ENCODE data around the gene CARS2.

DNA sequence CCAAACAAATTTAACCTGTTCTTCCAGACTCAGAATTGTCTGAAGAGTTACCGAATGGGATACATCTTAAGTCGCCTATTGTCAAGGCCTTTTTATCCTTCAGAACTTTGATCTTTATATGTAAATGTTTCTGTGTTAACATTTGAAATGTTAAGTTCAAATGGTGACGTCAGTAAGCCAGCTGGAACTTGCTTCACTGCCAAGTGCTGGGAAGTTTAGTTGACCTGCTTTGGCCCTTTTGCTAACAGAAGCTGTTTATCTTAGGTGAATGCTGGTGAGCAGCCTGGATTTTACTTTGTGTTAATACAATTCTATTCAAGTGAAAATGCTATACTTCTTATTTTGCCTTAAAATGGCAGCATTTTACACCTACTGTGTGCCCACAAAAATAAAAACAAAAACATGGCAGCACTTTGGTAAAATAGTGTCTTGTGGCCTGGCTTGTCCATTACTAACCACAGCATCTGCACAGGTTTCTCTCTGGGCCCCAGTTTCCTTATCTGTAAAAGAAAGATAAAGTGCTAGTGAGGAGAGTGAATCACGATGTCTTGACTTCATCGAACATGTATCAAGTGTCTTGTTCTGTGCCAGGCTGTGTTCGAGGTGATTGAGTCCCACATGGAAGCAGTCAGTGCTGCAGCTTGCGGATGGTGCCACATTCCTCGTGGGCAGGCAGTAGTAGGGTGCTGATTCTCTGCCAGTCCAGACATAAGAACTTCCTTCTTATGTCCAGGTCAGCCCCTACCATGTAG, 88.4 kb downstream of the CARS2 start:
- TF ChIP-seq, protein P1, sequence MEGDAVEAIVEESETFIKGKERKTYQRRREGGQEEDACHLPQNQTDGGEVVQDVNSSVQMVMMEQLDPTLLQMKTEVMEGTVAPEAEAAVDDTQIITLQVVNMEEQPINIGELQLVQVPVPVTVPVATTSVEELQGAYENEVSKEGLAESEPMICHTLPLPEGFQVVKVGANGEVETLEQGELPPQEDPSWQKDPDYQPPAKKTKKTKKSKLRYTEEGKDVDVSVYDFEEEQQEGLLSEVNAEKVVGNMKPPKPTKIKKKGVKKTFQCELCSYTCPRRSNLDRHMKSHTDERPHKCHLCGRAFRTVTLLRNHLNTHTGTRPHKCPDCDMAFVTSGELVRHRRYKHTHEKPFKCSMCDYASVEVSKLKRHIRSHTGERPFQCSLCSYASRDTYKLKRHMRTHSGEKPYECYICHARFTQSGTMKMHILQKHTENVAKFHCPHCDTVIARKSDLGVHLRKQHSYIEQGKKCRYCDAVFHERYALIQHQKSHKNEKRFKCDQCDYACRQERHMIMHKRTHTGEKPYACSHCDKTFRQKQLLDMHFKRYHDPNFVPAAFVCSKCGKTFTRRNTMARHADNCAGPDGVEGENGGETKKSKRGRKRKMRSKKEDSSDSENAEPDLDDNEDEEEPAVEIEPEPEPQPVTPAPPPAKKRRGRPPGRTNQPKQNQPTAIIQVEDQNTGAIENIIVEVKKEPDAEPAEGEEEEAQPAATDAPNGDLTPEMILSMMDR (conservative IDR thresholded peaks at IDR 0.05) = no peak
- no peak for TF ChIP-seq ZFX (IDR thresholded peaks at IDR 0.05)

Measured in C4-2B (cell line).